Measurements from ENCODE around the gene ANKH.

GRCh38 chr5:14872070-14872989, 752 bp upstream of the ANKH start:
- TF ChIP-seq POLR2A (IDR thresholded peaks at IDR 0.05) = peak in 1 of 2 donors; percentile 41
- TF ChIP-seq CTCF (IDR thresholded peaks at IDR 0.05) = peak in 1 of 6 experiments; percentile 13
